Measurements from ENCODE around the gene RAPGEF4.

DNA sequence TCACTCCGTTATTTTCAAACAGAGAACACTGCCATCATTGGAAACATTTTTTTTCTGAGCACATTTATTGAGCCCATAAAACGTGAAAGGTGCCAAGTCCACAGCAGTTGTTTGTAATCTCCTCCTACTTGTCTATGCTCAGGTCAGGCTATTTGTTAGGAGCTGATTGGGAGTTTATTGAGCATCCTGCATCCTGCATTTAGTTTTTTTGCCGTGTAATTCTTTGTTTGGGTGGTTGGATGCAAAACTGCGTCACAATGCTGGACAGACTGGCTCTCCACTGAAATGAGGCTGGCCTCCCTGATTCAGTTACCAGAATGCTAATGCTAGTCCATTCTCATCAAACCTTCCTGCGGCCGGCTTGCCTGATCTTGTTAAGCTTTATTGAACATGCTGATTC lies 71.4 kb downstream of the RAPGEF4 start:
- TF ChIP-seq CTCF (IDR thresholded peaks at IDR 0.05 in 2 of 3, conservative IDR thresholded peaks at IDR 0.05 in 1 of 3; ENCODE audit: borderline replicate concordance in 1 of 3, insufficient read depth in 1 of 3, low read depth in 2 of 3, low read length in 2 of 3): no peak
- TF ChIP-seq RAD21 (IDR thresholded peaks at IDR 0.05; ENCODE audit: low read depth): no peak
- no peak for TF ChIP-seq EZH2 (IDR thresholded peaks at IDR 0.05)
